Stimulated activated CD8-positive, alpha-beta memory T cell treated with anti-CD3 and anti-CD28 coated beads, Interleukin-7, amount 100 ng/mL, for 4 hours (primary cell): ENCODE results near the gene CPE.
"Not testable (repeated sequence)": the region's sequence is repeated elsewhere in the genome, so short reads cannot be mapped to it uniquely, and the experiment has no call there.

Experiments
- DNase-seq, 2 donors: peaks; one replicate each; pipeline ENCODE4 v3.0.0-alpha.2; 2020; ENCODE audit warnings: low read depth in 2 of 2

Gene CPE

DNA sequence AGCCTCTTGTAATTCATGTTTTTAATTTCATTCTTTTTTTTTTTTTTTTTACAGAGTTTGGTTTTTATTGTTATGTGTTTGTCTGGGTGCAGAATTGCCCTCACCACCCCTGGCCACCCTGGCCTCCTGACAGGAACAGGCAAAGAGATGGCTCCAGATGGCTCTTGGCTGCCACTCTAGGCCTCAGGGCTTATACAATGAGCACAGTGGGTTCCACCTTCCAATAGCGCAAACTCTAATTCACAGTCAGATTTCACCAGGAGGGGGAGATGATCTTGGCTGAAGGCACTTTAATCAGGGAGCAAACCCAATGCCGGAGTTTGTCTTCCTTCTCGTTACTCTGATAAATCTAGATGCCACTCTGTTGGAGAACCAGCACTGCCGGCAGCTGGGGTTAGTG is 24.8 kb downstream of the CPE start:
- DNase-seq: no peak

DNA sequence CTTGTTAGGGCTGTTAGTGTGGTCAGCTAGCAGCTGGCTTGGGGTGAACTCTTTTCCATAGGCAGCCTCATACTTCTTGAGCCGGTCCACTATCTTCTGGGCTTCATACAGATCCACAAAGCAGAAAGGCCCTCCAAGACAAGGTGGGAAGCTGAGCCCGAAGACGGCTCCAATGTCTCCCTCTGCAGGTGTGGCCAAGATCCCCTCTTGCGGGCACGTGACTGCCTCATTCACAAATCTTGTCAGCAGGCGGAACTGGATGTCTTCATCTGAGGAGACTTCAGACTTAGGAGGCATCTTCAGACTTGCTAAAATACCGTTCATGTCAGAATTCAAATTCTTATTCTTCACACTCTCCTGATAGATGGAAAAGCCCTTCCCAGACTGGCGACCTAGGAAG is 25.3 kb downstream of the CPE start:
- DNase-seq: no peak

DNA sequence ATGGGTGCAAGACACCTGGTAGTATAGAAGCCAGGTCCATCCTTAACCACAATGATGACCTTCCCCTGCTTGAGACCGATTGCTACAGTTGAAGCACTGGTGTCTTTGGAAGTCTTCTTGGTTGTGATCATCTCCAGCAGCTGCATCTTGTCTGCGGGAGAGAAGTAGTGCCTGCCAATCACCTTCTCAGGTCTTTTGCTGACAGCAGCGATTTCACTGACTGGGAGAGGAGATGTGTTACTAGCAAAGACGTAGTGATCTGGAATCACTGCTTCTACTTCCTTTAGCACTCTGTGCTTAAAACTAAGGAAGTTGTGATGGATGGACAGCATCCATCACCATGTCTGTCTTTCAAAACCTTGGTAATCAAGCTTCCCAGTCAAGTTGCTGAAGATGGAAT is 25.9 kb downstream of the CPE start:
- no peak for DNase-seq

DNA sequence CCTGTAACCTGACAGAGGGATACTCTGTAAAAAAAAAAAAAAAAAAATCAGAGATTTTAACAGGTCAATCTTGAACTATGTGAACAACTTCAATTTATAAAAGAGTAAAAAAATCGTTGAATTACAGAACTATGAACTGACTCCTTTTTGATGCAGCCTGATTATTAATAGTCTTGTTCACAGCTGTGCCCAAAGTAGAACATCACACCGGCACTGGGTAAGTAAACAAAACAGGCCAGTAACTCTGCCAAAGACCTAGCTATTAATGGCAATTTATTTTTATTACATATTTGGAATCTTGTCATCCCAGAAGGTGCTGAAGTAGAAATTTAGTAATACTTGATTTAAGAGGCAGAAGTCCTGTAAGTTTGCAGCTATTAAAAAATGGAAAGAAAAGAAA is 31.4 kb downstream of the CPE start:
- no peak for DNase-seq

DNA sequence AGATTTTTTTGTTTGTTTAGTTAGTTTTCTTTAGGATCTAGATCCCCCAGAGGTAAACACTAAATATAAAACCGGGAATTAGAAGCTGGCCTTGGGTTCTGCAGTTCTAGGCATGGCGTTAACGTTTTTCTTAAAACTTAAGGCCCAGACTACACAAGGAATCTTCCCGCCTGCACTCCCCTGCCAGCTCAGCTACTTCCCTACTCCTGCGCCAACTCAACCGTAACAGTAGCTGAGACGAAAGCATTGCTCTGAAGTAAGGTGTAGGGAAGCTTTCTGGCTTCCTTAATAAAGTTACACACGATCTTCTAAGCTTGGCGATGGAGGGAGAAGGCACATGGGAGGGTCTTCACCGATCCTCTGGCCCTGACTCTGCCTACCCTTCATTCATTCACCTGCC is 37.1 kb downstream of the CPE start:
- DNase-seq: no peak

DNA sequence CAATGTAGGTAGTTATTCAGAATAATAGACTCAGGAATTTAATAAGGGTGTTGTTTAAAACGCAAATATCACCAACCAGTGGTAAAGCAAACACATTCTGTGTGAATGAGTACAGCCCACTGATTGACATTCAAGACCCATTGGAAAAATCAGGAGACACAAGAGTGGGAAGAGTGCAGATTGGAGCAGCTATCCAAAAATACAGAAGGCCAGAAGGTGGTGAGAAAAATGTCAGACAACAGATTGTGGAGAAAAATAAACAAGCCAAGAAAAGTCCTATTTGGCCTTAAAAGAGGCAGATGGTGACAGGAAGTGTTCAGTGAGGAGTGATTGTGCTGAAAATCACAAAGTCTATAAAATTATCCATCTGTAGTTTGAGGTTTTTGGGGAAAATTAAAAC is 39.3 kb downstream of the CPE start:
- DNase-seq: no peak

DNA sequence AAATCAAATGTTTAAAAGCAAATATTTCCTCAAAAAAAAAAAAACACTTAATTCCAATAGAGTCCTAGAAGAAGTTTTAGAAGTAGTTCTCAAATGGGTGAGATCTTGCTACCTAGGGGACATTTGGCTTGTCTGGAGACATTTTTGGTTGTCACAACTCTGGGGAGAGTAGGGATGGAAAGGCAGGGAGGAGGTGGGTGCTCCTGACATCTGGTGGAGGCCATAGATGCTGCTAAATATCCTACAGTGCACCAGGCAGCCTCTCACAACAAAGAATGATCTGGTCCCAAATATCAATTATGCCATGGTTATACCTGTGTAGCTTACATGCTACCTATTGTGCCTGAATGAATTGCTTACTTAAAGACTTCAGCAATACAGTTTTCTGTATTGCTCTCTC is 46.8 kb downstream of the CPE start:
- DNase-seq: no peak

DNA sequence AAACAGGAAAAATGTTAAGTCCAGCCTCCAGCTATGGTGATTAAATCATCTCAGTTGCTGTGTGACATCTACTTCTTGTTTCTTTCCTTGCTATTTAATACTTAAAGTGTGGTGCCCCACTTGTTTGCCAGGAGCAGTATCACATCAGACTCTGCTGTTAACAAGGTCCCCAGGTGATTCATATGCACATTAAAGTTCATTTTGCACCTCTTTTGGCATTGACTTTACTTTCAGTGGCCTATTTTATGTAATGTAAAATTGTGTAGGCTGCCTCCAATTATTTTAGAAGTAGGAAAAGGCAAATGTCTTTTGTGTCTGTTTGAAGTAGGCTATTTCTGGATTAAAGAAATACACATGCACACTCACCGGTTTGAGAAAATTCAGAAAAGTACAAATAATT is 47.5 kb downstream of the CPE start:
- no peak for DNase-seq

DNA sequence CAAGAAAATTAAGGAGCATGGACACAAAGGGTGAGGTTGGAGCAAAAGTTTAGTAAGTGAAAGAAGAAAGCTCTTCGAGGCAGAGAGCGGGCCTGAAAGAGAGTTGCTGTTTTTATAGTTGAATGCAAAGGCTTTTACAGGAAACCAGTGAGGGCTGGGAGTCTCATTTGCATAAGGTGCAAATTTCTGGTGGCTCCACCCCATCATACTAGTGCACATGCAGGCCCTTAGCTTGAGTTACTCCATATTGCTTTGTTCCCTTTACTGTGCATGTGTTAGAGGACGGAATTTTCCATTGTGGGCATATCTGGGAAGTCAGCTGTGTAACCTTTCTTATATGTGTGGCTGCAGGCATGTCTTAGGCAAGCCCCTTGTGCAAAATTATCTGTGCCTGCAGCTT is 48.0 kb downstream of the CPE start:
- no peak for DNase-seq

DNA sequence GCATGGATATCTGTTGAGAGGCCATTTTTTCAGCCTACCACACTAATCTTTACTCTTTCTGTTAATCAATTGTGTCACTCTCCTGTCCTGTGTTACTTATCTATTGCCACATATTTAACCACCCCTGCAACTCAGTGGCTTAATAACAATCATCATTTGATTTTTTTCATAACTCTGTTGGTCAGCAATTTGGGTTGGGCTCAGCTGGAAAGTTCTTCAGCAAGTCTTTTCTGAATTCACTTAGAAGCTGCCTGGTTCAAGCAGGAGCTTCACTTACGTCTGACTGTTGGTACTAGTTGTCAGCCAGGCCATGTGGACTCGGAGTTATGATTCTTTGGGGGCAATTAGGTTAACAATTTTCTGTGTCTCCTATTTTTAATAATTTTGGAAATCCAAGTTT is 50.1 kb downstream of the CPE start:
- DNase-seq: no peak

DNA sequence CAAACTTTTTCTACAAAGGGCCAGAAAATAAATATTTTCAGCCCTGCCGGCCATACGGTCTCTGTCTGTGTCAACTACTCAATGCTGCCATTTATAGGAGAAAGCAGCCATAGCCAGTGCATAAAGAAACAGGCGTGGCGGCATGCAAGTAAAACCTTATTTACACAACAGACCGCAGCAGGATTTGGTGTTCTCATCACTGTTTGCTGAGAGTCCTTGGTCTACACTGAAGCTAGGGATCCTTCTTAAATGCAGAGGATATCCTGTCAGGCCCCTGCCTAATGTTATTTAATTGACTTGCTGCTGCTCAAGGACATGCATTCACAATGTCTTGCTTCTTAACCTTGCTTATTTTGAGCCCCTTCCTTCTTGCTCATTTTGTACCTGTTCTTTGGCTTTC is 54.7 kb downstream of the CPE start:
- DNase-seq: no peak

DNA sequence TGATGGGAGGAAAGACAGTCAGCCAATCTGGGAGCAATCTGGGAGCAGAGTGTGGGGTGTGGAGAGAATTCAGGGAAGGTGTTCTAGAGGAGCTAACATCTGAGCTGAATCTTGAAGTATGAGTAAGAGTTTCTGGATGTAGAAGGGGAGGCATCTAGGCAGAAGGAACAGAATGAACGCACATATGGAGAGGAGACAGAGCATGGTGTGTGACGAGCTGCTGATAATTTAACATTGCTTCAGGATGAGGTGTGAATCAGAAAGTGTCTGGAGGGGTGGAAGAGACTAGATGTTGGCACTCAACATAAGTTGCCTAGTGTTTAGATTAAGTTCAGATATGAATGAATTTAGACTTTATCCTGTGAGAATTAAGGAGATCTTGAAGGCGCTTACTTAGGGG is 58.9 kb downstream of the CPE start:
- no peak for DNase-seq

DNA sequence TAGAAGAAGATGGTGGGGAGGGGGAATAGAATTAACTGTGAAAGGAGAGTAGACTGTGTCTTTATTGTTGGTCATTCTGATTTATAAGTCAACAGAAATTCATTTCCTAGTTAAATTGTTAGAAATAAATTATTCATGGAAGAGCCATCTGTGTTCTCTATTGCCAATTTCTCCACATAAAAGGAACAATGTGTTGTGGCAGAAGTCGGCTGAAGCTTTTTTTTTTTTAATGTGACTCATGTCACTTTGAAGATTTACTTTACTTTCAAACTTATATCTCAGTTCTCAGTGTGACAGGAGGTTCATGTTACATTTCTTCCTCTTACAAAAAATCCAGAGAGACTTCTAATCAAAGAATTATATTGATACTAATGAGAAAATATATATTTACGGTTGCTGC is 60.5 kb downstream of the CPE start:
- no peak for DNase-seq

DNA sequence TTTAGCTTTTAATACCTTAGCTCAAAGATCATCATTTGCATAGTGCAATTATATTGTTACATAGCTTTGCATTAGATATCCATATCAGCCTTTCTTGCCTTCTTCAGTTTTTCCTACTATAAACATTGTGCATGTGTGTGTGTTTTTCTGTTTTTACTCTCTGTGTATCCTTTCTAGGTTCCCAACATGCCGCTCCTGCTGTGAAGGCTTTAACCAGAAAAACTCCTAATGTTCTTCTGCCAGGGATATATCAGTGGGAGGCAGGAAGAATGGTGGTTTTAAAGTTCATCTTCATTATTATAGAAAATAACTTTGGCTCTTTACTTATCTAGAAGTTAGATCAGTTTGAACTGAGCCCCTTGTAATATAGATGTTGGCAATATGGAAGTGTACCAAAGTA is 61.2 kb downstream of the CPE start:
- DNase-seq: no peak

DNA sequence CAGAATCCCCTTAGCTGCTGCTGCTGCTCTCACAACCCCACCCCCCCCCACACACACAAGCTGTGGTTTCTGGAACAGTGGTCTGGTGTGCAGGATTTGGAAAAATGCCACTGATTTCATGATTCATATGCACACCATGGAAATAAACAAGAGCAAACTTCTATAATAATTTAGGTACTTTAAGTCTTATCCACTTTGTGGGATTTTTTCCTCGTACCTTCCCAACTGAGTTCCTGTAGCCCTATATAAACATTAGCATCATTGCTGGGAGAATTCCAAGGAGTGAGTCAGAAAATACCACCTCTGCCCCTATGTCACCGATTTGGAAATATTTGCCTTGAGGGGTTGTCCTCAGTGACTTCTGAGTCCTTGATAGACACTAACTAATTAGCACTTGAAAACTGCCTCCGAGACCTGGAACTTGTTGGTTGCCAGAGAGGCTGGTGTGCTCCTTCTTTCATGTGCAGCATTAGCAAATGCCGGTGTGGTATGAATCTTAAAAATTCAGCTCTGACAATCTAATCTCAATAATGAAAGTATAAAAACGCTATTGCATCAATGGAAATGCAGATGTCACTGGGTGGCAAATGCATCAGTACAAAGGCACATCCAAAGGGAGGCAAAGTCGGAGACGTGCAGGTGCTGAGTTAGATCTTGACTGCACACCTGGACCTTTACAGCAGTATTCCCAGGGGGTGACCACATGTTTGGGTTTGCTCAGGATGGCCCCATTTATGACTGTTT is 61.8 kb downstream of the CPE start:
- no peak for DNase-seq

DNA sequence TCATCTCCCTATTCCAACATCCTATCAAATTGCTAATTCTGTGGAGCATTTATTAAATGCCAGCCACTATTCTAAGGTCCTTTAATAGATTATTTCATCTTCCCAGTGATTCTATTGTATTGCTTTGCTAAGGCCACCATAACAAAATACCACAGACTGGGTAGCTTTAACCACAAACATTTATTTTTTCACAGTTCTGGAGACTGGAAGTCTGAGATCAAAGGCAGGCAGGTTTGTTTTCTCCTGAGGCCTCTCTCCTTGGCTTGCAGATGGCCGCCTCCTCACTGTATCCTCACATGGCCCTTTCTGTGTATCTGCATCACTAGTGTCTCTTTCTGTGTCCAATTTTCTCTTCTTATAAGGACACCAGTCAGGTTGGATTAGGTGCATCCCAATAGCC is 64.5 kb downstream of the CPE start:
- DNase-seq: no peak

DNA sequence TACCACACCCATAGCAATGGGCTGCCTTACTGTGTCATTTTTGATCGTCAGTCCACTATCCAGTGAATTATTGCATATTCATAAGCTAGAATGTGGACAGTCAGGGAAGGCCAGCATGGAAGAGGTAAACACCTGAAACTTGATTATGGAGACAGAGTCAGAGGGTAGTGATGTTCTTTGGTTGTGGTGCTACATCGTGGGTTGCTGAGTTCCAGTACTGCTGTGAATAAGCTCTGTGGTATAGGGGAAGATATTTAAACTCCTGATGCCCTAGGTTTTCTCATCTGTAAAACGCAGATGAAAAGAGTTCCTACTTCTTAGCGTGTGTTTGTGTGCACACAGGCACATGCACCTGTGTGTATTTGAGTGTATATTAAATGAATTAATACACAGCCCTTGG is 69.9 kb downstream of the CPE start:
- DNase-seq: no peak

DNA sequence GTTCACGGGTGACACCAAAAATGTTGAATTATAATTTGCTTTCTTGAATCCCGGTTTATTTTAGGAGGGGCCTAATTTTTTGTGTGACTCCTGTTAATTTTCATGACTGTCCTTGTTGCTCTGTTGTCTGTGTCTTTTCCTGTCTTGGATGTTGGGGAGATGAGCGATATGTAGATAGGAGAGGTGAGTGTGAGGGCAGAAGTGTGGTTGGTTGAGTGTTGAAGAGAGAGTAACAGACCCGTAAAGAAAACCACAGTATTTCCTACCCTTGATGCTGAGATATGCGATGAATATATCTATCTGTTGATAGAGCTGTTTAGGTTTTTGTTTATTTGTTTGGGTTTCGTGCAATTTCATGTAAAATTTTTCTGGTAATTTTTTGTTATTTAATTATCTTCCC is 70.5 kb downstream of the CPE start:
- no peak for DNase-seq

DNA sequence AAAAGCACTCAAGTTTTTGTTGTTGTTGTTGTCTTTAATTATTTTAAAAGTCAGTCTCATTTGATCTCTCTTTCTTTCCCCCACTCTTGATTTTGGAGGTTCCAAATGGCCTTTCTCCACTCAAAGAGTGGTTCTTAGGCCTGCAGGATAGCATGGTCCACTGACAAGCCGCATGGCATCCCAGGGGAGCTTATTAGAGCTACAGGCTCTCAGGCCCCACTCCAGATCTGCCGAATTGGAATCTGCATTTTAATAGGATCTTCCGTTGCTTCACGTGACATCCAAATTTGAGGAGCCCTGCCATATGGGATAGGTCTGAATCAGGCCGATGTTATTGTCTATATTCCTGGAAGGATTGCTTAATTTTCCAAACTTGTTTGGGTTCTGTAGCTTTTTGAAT is 72.1 kb downstream of the CPE start:
- DNase-seq: no peak

DNA sequence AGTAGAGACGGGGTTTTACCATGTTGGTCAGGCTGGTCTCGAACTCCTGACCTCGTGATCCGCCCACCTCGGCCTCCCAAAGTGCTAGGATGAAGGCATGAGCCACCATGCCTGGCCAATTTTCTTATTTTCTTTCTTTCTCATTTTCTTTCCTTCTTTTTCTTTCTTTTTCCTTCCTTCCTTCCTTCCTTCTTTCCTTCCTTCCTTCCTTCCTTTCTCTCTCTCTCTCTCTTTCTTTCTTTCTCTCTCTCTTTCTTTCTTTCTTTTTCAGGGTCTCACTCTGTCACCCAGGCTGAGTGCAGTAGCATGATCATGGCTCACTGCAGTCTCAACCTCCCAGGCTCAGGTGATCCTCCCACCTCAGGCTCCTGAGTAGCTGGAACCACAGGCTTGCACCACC is 74.3 kb downstream of the CPE start:
- not testable (repeated sequence) for DNase-seq

DNA sequence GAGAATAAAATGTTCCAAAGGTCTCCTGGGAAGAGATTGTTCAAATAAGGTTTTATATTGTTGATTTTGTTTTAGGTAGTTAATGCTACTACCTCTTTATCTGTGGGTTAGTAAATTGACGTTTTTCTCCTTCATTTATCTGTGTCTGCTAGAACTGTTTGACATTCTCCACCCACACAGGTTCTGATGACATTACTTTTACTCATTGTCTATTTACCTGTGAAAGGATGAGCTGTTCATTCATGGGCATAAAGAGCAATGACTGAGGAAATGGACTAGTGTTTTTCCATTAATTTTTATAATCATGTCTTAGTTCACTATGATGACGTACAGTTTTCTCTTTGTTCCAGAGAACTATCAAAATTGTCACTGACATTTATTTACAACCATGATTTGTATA is 75.6 kb downstream of the CPE start:
- DNase-seq: no peak

DNA sequence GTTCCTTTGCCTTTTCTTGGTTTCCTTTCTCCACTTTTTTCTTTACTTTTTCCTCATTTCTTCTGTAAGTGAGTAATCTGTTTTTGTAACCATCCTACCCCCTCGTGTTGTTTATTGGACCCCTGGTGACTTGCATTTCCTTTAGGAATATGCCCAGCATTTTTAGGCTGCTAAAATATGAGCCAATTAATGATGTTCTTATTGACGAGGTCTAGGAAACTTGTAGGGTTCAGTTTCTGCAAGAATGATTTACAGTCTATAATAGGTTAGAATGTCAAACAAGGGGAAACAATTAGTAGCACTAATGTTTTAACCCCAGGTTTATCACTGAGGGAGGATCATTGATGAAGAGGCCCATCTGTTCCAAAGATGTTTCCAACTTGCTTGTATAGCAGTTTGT is 79.0 kb downstream of the CPE start:
- DNase-seq: no peak

DNA sequence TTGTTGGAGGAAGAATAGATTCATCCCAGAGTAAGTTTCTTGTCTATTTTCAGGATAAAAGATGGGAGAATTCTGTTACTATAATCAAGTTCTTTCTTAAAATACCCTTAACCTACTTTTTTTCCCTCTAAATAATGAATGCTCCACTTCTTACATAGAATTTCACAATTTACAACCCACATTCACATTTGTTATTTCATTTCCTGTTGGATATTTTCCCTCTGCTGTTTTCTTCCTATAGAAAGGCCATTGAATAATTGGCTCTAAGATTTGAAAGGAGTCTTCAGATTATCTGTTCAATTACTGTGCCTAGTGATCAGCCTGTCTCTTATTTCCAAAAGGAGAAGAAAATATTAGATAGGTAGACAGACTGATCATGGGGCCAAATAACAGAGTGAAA is 79.7 kb downstream of the CPE start:
- no peak for DNase-seq

DNA sequence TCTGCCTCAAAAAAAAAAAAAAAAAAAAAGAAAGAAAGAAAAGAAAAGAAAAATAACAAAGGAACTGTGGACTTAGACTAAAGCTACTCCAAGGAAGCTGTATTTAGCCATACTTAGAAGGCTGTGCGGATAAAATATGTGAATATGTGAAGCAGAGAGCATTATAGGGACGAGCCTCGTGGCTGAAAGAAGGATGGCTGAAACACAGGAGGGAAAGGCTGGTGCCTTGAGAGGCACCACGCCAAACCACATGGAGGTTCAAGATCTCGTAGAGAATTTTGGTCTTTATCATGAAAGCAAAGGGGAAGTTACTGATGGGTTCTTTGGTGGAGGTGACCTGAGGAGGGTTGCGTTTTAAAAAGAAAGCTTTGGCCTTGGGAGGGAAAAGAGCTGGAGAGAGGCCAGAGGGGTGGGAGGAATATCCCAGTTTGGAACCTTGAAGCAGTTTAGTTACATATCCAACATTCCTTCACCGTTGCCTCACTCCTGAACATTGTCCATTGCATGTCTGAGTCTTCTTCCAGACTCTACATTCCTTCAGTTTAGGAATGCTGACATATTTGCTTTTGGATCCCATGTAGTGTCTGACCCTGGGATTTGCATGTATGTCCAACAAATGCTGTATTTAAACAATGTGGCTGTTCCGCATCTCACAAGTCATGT is 82.5 kb downstream of the CPE start:
- DNase-seq: no peak
